ENCODE results near the gene CACNA1B.

GRCh38 chr9:138051586-138052321, 174.2 kb downstream of the CACNA1B start:
- no peak for TF ChIP-seq CTCF (conservative IDR thresholded peaks at IDR 0.05 in 1 of 2, IDR thresholded peaks at IDR 0.05 in 1 of 2; ENCODE audit: extremely low read depth in 1 of 2, insufficient read depth in 1 of 2, low read depth in 1 of 2, low read length in 2 of 2)
- TF ChIP-seq EZH2 (IDR thresholded peaks at IDR 0.05; ENCODE audit: borderline replicate concordance, low read length), result no peak

All from mammary epithelial cell (primary cell).